HG02588 (cell line): ENCODE data around the gene ARMCX2.
"Not testable (repeated sequence)": the region's sequence is repeated elsewhere in the genome, so short reads cannot be mapped to it uniquely, and the experiment has no call there.

Experiments
- ATAC-seq: cut with Tn5 transposase; IDR thresholded peaks from one replicate; pipeline ENCODE4 v1.9.1; 2021; ENCODE audit warnings: mild to moderate bottlenecking, moderate library complexity; ENCODE audit not compliant: unreplicated experiment

Gene ARMCX2

DNA sequence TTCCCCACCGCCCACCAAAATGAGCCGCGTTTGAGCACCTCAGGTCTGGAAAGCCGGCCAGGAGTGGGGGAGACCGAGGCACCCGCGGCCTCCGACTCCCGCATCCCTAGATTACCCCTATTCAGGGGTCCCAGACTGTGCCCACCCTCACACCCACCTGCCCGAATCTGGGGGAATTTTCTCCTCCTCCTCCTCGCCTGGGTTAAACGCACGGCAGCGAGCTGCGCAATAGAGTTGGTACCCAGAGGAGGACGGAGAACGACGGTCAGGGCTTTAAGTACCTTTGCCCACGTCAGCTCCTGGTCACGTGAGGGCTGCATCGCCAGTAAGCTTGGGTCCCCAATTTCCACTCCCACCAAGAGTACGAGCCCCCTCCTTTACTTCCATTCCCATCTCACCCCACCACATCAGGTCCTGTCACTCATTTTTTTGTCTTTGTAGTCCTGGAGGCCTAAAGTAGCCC is at the start of gene ARMCX2:
ARMCX2 (minus strand) TSS at position 250 of the 463 bp plus-strand sequence. CDS start 2,262 bp downstream, outside the sequence.
- ATAC-seq, result peak; percentile 50

DNA sequence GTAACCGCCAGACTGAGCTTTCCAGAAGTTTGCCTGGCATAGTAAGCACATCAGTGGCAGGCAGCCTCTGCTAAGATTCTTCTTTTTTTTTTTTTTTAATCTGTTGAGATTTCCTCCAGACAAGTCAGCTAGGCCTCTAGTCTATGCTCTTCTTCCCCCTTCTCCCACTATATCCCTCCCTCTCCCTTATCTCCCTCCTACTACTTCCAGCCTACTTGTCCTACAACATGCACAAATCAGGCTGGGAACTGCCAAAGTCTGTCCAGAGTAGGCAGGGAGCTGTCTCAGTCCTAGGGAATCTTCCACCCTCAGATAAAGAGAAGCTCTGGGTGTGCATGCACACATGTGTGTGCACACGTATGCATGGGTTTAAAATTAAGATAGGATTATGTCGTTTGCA is 49.7 kb upstream of the ARMCX2 start:
- ATAC-seq, result no peak

DNA sequence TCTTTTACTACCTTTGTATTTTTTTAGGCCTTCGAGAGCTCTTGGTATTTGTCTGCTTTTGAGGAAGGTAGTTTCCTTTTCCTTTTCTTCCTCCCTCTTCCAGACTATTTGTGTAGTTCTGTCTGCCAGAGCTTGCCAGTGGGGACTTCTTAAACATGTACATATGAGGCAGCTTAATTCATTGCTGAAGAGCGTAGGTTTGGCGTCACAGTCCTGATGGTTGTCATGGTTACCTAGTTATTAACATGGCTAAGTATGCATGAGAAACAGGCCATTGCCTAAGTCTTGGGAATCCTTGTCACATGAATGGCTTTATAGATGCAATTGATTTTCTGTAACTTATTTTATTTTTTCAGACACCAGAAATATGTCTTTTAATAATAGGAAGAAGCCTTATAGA is 48.5 kb upstream of the ARMCX2 start:
- no peak for ATAC-seq

DNA sequence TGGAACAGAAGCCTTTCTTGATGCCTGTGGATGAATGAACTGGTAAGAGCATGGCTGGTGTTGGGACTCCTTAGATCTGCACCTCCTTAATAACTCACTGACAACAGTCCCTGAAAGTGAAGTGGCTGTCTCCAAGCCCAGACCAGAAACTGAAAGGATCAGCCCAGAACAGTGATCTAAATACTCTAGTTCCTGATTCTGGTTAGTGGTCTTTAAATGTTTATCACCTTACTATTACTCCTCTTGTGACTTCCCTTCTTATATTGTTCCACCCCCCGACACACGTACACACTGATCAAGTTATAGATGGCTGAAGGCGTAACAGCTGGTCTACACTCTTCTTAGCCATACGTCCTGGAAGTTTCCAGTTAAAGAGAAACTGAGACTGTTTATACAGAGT is 33.8 kb upstream of the ARMCX2 start:
- ATAC-seq, result no peak

DNA sequence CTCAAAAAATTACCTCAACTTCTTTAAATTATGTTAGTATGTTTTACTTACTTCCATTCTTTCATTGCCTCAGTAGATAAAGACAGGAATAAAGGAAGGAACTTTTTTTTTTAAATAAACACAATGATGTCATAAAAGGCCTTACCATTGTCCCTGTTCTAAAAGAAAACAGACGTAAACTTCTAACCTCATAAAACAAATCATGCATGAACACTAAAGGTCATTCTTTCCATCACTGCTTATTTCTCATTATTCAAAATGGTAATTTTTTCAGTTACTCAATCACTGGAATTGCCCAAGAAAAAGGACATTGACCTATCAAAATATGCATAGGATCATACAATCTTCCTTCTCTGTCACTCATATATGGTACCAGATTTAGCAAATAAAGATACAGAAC is 32.2 kb upstream of the ARMCX2 start:
- no peak for ATAC-seq

DNA sequence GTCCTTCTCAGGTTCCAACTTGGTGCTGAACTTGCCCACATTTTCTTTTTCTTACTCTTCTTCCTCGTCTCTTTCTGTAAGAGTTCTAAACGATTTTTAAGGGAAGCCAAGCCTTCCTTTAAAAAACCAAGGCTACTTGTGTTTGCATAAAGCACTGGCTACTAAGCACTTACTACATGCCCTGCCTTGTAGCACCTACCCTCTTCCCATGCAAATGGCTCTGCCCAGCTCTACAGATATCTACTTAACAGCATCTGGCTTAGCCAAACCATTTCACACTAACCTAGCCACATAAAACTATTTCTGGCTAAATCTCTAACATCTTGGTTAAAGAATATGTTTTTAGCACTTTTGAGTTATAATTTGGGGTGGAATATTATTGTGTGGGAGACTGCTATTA is 26.9 kb upstream of the ARMCX2 start:
- ATAC-seq, result no peak

DNA sequence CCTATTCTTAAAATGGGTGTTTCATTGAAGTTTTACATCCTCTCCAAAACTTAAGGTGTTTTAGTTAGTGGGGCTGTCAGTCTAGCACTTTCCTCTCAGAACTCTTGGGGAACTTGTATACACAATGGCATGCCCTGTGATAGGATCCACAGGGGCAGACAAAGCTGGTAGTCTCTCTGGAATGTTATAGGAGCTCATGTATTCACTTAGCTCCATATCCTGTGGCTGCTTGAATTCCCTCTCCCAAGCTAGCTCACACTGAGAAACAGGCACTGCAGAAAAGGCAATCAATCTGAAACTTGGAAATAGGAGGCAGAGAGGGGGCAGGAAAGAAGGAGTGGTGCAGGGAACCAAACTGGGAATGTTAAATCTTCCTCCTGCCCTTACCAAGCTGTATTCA is 26.3 kb upstream of the ARMCX2 start:
- ATAC-seq, result no peak

DNA sequence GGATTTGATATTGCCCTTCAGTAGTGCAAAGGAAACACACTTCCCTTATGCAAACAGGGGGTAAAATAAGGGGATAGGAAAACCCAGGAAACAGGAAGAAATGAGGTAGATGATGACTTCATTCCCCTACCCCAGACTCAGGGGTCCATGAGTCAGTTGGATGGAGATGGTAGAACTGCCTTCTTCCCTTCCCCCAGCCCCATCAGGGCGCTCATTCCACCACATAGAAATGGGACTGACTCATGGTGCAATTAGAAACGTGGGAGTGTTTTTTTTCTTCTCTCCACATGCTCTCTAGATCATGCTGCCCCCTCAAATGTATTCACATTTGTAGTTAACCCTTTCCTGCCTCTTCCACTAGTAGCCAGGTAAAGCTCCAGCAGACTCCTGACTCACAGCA is 23.1 kb upstream of the ARMCX2 start:
- no peak for ATAC-seq

DNA sequence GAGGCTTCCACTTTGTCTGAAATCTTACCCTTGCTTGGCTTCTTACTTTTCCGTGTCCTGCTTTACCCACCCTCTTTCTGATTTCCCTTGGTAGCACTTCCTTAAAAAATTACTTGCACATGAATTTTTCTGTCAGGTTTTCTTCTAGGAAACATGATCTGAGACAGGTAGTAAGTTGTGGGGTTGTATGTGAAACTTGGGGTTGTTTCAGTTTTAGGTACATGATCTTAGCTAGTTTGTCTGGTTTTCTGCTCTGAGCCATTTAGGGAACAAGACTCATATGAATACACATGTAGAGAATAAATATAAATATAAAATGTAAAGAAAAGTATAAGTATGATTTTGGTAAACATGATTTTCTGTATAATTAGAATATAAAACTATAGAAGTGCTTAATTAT is 17.4 kb upstream of the ARMCX2 start:
- peak; percentile 75 for ATAC-seq

DNA sequence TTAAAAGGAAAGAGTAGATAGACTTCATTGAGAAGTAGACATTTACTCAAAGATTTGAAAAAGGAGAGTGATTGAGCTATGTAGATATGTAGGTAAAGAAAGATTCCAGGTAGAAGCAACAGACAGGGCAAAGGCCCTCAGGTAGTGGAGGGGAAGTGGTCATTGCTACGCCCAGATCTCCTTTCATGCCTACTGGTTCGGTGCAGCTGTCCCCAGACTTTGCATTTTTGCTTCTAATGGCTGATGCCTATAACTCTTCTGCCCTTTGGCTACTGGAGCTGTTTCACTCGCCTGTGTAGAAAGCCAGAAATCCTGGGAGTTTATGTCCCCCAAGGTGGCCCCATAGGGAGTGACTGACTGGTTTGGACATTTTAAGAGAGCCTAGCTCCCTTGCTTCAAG is 16.9 kb upstream of the ARMCX2 start:
- peak; percentile 34 for ATAC-seq

DNA sequence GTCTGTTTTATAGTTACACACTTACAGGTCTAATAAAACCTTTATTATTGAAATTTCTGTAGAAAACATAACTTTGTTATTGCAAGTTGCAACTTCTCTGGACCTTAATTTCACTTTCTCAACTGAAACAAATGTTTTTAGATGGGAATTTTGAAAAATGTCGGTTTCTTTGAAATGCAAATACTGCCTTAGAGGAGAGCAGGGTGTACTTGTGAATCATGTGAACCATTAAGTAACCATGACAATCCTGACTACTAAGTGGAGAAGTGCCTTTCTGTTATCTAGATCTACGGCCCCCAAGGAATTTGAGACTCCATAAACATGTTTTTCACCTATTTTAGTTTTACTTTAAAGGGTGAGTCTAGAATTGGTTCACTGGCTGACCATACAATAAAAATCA is 8.5 kb upstream of the ARMCX2 start:
- ATAC-seq, result no peak

DNA sequence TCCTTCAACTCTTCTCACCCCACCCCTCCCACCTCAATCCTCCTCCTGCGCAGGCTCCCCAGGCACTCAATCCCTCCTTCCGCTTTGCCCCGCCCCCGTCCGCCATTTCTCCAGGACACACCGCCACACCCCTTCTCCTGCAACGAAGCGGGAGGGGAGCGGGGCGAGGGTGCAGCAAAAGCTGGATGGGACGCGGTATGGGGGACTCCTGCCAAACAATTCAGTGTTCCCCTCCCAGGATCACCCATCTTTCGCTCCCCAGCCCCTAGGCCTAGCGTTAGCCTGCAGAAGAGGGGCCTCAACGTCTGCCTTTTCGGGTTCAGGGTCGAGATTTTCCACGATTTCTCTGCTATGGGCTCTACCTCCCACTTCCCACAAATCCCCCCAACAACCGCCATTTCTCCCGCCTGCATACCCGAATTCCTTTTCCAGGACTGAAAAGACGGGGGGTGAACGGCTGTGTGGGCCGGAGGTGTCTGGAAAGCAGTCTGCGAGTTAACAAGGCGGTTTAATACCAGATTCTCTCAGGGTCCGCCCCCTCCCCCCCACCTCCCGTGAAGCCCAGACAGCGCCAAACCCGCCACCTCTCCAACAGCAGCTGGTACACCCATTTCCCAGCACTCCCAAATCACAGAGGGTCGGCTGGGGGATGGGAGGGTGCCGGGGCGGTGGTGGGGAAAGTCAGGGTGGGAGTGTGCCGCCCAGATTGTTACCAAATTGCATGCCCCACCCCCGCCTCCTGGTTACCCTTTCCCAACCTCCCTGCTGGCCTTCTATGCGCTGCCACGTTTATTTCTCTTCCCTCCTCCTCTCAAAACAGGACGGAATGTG is 774 bp downstream of the ARMCX2 start:
- peak; percentile 85 for ATAC-seq

DNA sequence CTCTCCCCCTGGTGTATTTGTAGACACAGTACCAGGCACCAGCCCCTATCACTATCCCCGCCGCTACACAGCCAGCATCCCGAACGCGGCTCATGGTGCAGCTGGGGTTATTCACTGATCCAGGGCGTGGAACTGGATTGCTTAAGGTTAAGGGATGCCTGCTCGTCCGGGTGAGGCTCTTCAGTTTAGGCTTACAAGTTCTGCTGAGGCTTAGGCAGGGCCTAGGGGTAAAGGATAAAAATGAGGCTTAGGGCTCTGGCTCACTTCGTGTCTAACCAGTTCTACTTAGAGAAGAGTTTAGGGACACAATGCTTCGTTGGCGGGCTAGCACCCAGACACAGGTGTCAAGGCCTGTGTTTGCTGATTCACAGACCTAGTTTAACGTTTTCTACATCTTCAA is 2.2 kb downstream of the ARMCX2 start:
- no peak for ATAC-seq

DNA sequence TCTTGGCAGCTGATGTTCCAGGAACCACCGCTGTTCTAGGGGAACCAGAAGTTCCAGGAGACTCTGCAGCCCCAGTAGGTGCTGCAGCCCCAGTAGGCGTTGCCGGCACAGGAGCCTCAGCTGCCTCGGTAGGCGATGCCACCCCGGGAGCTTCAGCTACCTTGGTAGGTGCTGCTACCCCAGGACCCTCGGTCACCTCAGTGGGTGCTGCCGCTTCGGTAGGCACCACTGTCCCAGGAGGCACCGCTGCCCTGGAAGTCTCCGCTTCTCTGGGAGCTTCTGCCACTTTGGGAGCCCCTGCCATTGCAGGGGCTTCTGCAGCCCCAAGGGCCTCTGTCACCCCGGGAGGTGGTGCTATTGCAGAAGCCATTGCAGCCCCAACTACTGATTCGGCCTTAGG is 2.8 kb downstream of the ARMCX2 start:
- no peak for ATAC-seq

DNA sequence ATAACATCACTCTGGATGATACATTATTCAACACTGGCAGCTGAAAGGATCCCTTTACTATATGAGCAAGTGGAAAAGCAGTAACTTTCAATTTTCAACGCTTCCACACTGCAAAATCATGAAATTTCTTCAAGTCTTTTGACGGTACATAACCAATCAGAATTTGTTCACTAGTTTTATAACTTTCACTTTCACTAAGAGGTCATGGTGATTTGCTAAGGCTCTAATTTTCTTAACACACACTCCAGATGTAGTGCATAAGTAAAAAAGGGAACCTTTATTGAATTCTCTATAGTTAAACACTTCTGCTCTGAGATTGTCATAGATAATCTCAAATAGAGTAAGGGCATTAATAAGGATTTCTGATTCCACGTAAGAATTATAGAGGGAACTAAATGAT is 4.1 kb downstream of the ARMCX2 start:
- ATAC-seq, result no peak

DNA sequence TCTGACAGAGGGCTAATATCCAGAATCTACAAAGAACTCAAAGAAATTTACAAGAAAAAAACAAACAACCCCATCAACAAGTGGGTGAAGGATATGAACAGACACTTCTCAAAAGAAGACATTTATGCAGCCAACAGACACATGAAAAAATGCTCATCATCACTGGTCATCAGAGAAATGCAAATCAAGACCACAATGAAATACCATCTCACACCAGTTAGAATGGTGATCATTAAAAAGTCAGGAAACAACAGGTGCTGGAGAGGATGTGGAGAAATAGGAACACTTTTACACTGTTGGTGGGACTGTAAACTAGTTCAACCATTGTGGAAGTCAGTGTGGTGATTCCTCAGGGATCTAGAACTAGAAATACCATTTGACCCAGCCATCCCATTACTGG is 11.9 kb downstream of the ARMCX2 start:
- ATAC-seq, result not testable (repeated sequence)

DNA sequence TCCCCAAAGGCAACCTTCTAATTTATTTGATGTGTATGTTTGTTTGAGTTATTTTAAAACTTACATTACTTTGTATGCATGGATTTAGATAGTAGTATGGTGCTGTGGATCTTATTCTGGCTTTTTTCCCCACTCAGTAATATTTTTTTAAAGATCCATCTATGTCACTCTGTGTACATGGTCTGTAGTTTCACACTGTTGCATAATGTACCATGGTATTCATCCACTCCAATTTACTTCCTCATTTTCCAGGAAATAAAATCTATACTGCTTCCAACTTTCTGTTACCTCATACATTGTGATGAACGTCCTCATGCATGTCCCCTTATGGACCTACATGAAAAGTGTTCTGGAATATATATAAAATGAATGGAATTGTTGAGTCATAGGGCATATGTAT is 17.6 kb downstream of the ARMCX2 start:
- no peak for ATAC-seq

DNA sequence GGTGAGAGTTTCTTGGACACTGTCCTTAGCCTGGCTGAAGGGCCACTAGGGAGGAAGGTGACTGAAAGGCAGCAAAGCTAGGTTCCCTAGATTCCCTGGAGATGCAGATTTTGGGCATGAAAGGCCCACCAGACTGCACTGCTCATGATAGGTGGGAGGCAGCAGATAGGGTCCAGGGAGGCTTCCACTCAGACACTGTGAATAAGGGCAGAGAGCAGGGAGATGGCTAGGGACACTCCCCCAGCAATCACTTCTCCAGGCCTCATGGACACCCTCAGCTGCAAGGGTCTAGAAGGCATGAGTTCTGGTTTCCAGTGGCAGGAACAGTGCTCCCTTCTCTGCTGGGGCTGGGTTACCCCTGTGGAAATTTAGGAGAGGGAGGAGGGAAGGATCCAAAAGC is 20.1 kb downstream of the ARMCX2 start:
- ATAC-seq, result no peak

DNA sequence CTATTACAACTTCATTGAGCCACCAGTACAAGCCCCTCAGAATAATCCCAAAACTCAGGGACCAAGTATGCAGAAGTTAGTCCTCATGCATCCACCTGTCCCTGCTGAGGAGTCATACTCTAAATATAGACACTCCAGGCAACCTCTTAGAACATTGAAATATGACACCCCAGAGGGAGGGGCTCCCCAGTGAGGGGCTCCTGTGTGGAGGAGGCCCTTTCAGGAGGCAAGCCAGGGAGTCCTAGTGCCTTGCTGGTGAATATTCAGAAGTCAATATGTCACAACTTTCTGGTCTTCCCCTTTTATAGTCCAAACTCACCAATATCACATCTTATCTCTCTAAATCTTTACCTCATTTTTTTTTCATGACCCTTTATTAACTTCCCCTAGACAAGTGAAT is 40.3 kb downstream of the ARMCX2 start:
- no peak for ATAC-seq

DNA sequence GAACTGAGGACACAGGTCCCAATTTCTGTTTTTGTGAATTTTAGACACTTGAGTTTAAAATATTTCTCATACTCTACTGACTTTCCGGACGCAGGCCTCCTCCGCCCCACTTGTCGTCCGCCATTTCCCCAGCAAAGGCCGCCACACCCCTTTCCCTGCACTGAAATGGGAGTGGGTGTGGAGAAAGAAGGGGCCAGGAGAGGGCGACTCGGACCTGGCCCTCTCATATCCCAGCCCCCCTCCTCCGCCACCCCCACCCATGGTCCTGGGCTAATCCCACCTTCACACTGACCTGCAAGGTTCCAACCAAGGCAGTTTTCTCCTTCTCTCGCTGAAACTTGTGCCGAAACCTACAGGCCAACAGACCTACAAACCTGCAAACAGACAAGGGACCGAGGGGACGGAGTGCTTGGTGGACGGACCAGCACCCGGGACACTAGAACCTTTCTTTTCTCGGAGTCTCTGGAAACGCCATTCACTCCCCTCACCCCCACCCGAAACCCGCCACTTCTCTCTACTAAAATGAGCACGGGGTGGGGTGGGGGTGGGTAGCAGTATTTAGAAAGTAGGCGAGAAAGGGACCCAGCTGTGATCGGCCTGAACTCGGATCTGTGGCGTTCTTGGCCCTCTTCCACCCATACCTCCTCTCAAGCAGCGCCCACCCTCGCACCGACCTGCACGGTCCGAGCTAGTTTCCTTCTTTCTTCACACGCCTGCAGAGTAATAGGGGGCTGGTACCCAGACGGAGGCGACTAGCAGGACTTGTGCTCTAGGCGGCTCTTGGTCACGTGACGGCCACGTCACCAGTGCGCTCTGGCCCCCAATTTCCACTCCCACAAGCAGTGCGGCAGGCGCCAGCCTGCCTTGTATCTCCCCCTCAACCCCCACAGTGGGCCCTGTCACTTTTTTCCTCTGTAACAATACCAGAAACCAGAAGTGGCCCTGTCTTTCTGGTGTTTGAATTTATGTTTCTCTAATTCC is 42.1 kb downstream of the ARMCX2 start, which contains the start of gene ARMCX6:
ARMCX6 (minus strand) TSS at position 790 of the 981 bp plus-strand sequence. CDS start 1,380 bp downstream, outside the sequence.
- ATAC-seq, result peak; percentile 94

DNA sequence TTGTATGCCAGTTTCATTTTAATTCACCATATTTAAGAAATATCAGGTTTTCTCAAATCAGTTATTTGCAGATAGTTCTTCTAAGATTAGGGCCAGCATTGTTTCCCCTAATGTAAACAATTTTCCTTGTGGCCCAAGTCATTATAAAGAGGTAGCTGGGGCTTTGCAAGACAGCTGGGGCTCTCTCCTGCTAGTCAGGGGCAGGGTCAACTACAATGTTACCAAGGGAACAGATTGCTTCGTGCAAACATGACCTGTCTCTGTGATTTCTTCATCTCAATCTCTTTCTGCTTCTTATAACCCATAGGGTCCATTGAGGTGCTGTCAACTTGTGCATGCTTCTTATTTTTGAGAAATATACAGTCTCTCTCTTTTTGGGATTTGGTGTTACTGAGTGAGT is 53.9 kb downstream of the ARMCX2 start:
- no peak for ATAC-seq
